ENCODE measurements around the gene MEAF6.

DNA sequence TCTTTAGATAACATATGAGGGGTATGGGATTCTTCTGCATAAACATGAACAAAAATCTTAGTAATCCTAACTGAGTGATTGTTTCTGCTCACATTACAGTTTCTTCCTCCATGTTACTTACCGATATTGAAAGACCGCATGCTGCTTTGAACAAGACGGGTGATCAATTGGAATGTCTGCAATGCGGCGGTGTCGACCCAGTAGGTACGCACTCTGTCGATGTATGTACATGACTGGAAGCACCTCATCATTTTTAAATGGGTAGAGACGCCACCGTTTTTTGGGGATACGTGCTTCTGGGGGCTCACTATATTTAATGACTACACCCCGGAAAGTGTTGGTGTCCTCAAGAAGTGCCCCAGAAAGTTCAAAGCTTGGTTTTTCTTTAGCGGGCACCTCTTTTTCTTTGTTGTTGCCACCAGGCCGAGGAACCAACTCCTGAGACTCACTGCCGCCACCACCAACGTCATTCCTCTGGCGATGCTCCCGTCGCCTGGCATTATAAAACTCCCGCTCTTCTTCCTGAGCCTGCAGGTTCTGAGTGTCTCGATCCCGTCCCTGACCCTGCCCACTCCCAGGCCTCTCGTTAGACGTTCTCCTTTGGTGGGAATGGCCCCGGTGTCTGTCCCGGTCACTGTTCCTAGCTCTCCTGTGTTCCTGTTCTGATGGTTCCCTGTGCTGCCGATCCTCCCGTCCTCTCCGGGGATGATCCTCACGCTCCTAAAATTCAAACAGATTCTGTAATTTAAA lies 25.6 kb upstream of the MEAF6 start:
- TF ChIP-seq CTCF (IDR thresholded peaks at IDR 0.05; ENCODE audit: low read depth, low read length, missing input control) (no peak), JUND (IDR thresholded peaks at IDR 0.05) (no peak), REST (IDR thresholded peaks at IDR 0.05) (no peak), YY1 (IDR thresholded peaks at IDR 0.05) (no peak), SP1 (IDR thresholded peaks at IDR 0.05) (no peak), RAD21 (IDR thresholded peaks at IDR 0.05) (no peak), HNF4G (IDR thresholded peaks at IDR 0.05) (no peak), GABPA (IDR thresholded peaks at IDR 0.05 in 1 of 2, conservative IDR thresholded peaks at IDR 0.05 in 1 of 2) (no peak), RXRA (IDR thresholded peaks at IDR 0.05) (no peak), TAF1 (conservative IDR thresholded peaks at IDR 0.05) (no peak)
